Peyer's patch (tissue), 4 donors: Measurements from ENCODE around the gene ISLR. TPM values are rescaled to one million over a fixed set of nuclear protein-coding genes. Genes with fewer than 3 reads are reported as not detected.

Source experiments
- DNase-seq, 3 donors: peaks; one replicate each; pipeline ENCODE4 v3.0.0-alpha.2; 2017 to 2019
- H3K27ac ChIP-seq, 4 donors: fragments of 200-600 bp; sonication (generic); one replicate each; pipeline ENCODE4 v1.5.1; 2016 to 2019
- H3K27me3 ChIP-seq, 2 donors: fragments of 200-600 bp; sonication (generic); one replicate each; pipeline ENCODE4 v1.5.1; 2019
- H3K36me3 ChIP-seq, 3 donors: fragments of 200-600 bp; sonication (generic); one replicate each; pipeline ENCODE4 v1.5.1; 2016 to 2019
- H3K4me1 ChIP-seq, 4 donors: fragments of 200-600 bp; sonication (generic); one replicate each; pipeline ENCODE4 v1.5.1; 2016 to 2019
- H3K4me3 ChIP-seq, 4 donors: fragments of 200-600 bp; sonication (generic); 1 replicate in 3 of 4; 2 replicates in 1 of 4; pipeline ENCODE4 v1.5.1; 2016 to 2019; ENCODE audit warnings: mild to moderate bottlenecking in 1 of 4
- H3K9me3 ChIP-seq, 4 donors: fragments of 200-600 bp; sonication (generic); one replicate each; pipeline ENCODE4 v1.5.1; 2016 to 2019; ENCODE audit warnings: mild to moderate bottlenecking in 1 of 4
- CTCF ChIP-seq, 6 experiments: fragments of 450-650 bp in 4 of 6; fragments of 200-600 bp in 2 of 6; sonication (generic) in 1 of 6; IDR thresholded peaks; one replicate each; pipeline ENCODE4 v1.5.1; 2017 to 2019; ENCODE audit warnings: antibody characterized with exemption in 6 of 6, mild to moderate bottlenecking in 3 of 6, moderate library complexity in 1 of 6
- POLR2A ChIP-seq, 2 donors: fragments of 450-650 bp; IDR thresholded peaks; one replicate each; pipeline ENCODE4 v1.5.1; 2017; ENCODE audit warnings: antibody characterized with exemption in 2 of 2, mild to moderate bottlenecking in 2 of 2, moderate library complexity in 2 of 2
- total RNA-seq, 4 donors: library from RNA; depleted of rRNA; stranded (reverse); fragments of >200 nt; gene quantifications; one replicate each; pipeline ENCODE4 v1.1.0, GENCODE V29; 2016

The ISLR gene
- total RNA-seq, 4 donors from 2014 or later: 6.3 to 22.8 (median 17.5) TPM

- DNase-seq: peak in 1 of 3 donors; percentile 42
- no peaks in the 10 kb centered on the region for H3K9me3 ChIP-seq
- no peak overlapping the region for H3K4me3 ChIP-seq
- no peaks in the 10 kb centered on the region for H3K27me3 ChIP-seq
- no peak for TF ChIP-seq CTCF (IDR thresholded peaks at IDR 0.05)
- TF ChIP-seq POLR2A (IDR thresholded peaks at IDR 0.05): no peak
- H3K36me3 ChIP-seq: no peaks in the 10 kb centered on the region
- no peaks in the 10 kb centered on the region for H3K4me1 ChIP-seq
- H3K27ac ChIP-seq: no peak overlapping the region
These were observed 7.5 kb downstream of the ISLR start for GRCh38 chr15:74180881-74181602.

- no peaks in the 10 kb centered on the region for H3K36me3 ChIP-seq
- no peaks in the 10 kb centered on the region for H3K4me1 ChIP-seq
- H3K27ac ChIP-seq: no peak overlapping the region
- H3K27me3 ChIP-seq: no peaks in the 10 kb centered on the region
- H3K4me3 ChIP-seq: no peak overlapping the region
- peak in 1 of 3 donors; percentile 28 for DNase-seq
- no peaks in the 10 kb centered on the region for H3K9me3 ChIP-seq
- no peak for TF ChIP-seq POLR2A (IDR thresholded peaks at IDR 0.05)
- TF ChIP-seq CTCF (IDR thresholded peaks at IDR 0.05): no peak
These were observed 8.6 kb downstream of the ISLR start for GRCh38 chr15:74182131-74182530.

DNA sequence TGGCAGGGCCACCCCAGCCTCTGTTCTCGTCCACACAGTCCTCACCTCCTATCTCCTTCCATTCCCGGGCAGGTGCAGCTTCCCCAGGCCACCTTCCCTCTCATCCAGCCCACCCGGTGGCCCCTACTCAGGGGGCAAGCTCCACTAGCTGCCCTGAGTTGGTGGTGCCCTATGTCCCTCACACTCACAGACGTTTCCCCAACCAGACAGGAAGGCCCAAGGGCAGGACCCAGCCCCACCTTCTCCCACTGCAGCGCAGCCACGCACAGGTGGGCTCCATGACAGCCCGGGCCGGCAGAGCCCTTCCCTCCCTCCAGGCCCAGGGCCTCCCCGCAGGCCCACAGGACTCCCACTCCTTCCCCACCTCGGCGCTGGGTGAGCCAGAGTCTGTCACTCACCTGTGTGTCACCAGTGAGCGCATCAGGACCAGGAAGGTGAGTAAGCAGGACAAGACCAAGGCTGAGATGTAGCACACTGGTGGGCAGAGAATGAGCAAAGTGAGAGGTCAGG is 11.1 kb downstream of the ISLR start:
- H3K4me1 ChIP-seq: no peaks in the 10 kb centered on the region
- no peaks in the 10 kb centered on the region for H3K27me3 ChIP-seq
- no peak overlapping the region for H3K27ac ChIP-seq
- no peaks in the 10 kb centered on the region for H3K36me3 ChIP-seq
- TF ChIP-seq POLR2A (IDR thresholded peaks at IDR 0.05): no peak
- TF ChIP-seq CTCF (IDR thresholded peaks at IDR 0.05): no peak
- no peak overlapping the region for H3K4me3 ChIP-seq
- no peaks in the 10 kb centered on the region for H3K9me3 ChIP-seq
- peak in 1 of 3 donors; percentile 34 for DNase-seq

DNA sequence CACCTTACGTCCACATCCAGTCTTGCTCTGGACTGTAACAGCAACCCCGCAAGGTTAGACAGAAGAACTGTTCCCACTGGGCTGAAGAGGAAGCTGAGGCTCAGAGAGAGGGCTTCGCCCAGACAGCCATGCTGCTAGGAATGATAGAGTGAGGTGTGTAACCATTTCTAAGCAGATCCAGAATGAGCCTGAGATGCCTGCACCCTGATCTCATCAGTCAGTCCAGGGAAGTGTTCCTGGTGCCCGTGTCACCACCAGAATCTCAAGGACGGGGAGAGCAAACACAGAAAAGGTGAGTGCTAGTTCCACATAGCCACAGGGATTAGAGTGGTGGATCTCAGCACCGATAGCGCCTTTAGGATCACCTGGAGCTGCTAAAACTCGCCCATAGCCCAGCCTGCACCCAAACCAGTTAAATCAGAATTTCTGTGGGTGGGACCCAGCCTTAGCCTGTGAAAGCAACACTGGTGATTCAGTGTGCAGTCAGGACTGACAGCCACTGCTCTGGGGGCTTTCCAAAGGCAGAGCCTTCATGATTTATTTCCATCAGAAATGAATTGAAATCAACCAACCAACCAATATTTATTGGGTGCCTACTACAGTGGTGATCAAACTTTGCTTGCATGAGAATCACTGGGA is 12.3 kb downstream of the ISLR start:
- H3K4me3 ChIP-seq: no peak overlapping the region
- H3K9me3 ChIP-seq: no peaks in the 10 kb centered on the region
- H3K36me3 ChIP-seq: no peaks in the 10 kb centered on the region
- H3K27ac ChIP-seq: no peak overlapping the region
- H3K4me1 ChIP-seq: no peaks in the 10 kb centered on the region
- no peaks in the 10 kb centered on the region for H3K27me3 ChIP-seq
- no peak for DNase-seq
- no peak for TF ChIP-seq CTCF (IDR thresholded peaks at IDR 0.05)
- no peak for TF ChIP-seq POLR2A (IDR thresholded peaks at IDR 0.05)

DNA sequence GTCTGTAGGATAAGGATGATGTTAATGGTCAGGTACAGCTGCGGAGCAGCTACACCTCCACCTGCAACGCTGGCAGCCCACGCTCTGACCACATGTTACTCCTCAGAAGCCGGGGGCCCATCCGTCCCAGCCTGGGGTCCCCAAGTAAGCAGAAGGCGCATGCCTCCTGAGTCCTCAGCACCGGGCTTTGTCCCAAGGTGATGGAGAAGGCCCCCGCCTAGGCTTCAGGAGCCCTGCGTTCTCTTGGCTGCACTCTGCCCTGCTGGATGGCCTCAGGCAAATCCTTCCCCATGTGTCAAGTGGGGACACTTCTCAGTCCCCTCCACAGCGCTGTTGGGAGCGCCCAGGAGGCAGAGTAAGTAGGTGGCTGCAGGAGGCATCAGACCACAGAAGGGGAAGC is 14.7 kb downstream of the ISLR start:
- Histone ChIP-seq H3K27ac (no peak overlapping the region), H3K4me3 (no peak overlapping the region), H3K36me3 (no peaks in the 10 kb centered on the region), H3K4me1 (no peaks in the 10 kb centered on the region), H3K9me3 (no peaks in the 10 kb centered on the region), H3K27me3 (no peaks in the 10 kb centered on the region)
- TF ChIP-seq POLR2A (IDR thresholded peaks at IDR 0.05) (no peak), CTCF (IDR thresholded peaks at IDR 0.05) (no peak)
- DNase-seq: no peak
